GM19099 (cell line): ENCODE data around the gene VGLL4.

Source experiments
- POLR2A ChIP-seq: IDR thresholded peaks from 3 replicates; pipeline ENCODE4 v1.6.1; 2011; ENCODE audit warnings: low read depth; ENCODE audit not compliant: insufficient read length; ENCODE audit errors: extremely low read depth

VGLL4 gene

DNA sequence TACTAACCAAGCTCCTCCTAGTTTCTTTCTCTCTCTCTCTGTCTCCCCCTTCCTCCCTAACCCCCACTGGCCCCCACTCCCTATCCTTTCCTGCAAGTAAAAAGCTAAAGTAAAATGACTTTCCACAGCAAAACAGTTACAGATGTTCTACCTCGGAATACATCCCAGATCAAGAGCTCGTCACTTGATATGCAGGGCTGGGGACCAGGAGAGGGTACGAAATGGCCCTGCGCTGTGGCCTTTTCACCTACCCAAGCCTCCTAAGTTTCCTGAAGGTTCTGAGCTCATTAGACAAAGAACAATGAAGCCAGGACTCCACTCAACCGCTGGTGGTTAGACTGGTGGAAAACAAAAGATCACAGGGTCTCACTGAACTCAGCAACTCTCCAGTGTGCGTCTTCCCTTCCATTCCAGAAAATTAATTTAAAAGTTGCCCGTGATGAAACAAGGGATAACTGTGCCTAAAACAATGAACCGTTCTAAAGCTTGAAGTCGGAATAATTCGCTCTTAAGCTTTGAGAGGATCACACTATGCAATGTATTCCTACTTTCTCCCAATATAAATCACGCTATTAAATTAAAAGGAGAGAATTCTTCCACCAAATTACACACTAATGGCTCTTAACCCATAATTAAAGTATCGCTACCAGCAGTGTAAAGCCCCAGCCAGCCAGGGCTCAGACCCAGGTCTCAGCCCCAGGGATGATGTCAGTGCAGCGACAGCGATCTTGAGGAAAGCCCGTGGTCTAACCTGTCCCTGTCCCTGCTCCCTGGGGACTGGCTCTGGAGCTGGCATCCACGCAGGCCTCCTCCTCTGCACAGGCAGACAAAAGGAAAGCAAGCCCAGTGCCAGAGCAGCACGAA, 5.0 kb downstream of the VGLL4 start:
- TF ChIP-seq POLR2A, result no peak

DNA sequence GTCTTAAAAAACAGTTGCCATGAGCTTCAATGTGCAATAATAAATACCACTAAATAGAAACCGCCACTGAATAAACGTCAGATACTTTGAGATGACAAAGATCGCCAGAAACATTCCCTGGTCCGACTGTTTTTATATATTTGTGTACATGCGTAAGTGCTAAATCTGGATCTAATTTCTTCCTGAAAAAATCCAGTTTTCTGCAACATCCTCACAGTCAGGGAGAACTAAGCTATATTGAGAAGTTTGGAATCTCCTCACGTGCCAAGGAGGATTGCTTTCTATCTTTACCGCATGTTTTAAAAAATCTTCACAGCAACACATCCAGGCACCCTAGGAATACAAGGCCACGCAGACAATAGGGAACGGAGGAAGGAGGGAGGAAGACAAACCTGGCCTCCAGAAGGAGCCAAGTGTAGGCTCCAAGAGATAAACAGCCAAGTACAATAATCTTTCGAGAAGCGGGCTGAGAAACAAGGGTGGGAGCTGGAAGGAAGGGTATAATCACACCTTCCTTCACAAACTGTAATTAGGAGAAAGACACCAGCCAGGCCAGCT, 5.7 kb downstream of the VGLL4 start:
- TF ChIP-seq POLR2A, result no peak

DNA sequence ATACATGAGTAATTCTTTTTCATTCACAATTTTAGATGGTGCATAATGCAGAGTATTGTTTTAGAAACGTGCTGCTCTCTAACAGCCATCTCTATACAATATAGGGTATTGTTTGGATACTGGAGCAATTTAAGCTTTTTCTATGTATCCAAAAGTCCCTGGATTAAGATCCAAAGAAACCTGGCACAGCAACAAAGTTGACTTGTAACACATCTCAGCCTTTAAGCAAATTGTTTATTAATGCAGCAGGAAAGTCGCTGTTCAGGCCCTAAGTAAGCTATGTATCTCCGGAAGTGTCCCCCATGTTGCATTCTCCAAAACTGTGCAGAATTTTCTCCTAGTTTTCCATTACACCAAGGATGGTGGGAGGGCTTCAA, 7.3 kb downstream of the VGLL4 start:
- TF ChIP-seq POLR2A, result no peak

DNA sequence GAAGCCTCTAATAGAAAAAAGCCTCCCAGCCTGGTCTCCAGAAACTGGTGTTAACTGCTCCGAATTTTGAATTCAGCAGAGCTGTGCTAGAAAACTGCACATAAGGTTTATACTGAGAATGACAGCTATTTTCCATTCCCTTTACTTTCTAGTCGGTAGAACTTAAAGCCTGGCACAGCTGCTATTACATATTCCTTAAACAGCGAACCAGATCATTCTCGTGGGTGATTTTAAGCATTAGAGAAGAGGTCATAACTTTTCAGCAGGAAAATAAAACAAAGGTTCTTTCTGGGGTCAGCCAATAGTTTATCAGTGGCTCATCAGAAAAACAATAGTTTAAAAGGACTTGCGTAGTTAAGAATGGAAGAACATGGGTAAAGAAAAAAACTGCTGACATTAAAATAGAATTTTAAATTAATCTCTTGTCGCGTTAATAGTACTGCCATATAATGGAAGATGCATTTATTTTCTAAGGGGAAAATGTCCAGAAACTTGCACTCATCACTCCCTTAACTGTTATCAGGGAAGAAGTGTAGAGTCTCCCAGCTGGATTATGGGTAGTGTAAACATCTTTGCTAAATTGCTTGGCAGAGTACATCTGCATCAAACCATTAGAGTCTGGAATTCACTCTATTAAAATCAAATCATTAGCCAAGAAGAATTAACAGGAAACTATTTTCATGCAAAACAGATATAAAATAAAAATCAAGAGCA, 7.9 kb downstream of the VGLL4 start:
- no peak for TF ChIP-seq POLR2A

DNA sequence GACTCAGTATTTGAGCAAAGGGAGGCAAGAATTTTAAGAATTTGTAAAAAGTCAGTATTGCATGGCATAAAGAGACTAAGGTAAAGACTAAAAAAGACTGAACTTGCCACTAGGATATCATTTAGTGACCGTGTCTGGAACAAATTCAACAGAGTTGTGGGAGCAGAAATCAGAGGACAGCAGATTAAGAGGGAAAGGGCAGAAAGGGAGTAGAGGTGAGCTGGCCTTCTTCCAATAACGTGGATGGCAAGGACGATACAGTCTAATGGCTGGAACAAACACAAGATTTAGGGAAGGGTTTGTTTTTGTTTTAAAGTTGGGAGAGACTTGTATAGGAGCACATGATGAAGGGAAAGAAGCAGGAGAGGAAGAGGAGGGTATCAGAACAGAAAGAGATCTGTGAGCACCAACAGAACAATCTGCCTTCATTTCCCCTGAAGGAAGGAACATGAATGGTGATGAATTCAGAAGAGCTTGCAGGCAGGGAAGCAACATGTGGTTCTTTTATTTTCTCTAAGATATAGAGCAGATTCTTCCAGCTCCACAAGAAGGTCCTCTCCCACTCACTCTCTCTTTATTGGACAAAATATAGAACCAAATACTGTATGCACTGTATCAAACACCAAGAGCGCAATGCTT, 8.6 kb downstream of the VGLL4 start:
- TF ChIP-seq POLR2A, result no peak

DNA sequence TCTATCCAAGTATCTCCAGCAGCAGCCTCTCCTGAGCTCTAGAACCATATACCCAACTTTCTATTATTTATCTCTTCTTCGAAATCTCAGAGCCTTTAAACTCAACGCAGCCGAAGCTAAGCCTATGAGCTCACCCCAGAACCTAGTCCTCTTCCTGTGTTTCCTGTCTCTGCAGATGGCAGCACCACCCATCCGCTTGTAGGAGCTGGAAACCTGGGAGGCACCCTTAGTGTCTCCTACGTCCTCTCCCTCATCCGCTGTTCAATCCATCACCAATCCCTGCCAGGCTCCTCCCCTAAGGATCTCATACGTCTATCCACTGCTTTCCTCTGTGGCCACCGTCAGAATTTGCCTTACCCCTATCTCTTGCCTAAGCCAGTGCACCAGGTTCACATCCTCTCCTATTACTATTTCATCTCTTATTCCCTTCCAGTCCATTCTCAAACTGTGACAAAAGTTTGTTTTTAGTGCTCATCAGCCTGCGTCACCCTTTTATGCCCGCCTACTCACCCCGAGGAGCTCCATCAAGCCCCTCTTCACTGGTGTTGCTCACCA, 9.6 kb downstream of the VGLL4 start:
- TF ChIP-seq POLR2A, result no peak

DNA sequence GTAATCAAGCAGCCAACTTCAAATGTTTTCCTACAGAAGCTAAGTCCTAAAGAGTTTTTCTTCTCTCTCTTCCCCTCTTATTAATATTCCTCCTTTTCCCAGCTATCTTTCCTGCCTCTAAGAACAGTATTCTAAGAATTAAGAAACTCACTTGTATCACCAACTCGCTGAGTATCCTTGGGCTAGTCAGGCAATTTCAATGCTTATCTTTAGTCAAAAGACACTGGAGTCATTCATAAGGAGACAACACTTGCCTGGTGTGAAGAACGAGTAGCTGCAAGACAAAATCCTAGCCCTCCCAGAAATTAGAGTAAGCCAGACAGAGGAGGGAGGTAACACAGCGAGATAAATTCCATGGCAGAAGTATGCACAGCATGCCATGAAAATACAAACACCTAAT, 10.7 kb downstream of the VGLL4 start:
- TF ChIP-seq POLR2A, result no peak

DNA sequence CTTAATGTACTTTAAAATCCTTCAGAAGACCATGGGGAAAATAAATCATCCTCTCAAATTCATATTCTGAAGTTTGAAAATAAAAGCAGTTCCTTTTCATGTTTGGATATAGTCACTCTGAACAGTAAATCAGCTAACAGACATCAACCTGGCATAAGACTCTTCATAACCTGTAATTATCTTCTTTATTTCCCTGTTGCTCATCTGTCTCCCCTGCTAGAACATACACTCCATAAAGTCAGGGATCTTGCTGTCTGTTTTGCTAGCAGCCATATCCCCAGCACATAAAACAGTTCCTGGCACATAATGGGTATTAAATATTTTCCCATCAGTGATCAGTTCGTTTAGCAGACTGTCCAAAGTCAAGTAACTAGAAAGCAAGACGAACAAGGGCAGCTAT, 11.2 kb downstream of the VGLL4 start:
- TF ChIP-seq POLR2A, result no peak

DNA sequence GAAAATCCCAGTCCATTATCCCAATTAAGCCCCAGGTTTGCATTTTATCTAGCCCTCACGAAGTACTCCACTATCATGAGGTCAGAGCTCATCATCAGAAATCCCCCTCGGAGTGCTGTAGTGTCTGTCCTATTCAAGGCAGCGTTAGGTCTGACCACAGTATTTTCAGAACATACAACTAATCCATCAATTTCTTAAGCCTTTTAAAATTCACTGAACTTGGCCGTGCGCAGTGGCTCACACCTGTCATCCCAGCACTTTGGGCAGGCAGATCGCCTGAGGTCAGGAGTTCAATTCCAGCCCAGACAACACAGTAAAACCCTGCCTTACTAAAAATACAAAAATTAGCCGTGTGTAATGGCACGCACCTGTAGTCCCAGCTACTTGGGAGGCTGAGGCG, 11.9 kb downstream of the VGLL4 start:
- TF ChIP-seq POLR2A, result no peak

DNA sequence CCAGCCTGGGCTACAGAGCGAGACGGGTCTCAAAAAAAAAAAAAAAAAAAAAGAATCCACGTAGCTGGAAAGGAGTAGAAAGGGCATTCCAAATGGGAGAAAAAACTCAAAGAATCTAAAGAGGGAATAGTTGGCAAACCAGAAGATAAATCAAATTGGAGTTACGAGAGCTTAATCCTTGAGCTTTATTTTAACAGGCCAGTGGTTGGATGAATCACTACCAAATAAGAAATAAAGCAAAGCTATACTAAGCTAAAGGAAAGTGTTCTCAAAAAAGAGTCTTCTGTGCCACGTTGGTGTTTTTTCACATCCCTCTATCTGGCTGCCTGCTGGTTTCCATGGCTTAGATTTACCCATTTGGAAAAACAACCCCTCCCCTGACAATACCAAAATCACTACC, 14.0 kb downstream of the VGLL4 start:
- TF ChIP-seq POLR2A, result no peak

DNA sequence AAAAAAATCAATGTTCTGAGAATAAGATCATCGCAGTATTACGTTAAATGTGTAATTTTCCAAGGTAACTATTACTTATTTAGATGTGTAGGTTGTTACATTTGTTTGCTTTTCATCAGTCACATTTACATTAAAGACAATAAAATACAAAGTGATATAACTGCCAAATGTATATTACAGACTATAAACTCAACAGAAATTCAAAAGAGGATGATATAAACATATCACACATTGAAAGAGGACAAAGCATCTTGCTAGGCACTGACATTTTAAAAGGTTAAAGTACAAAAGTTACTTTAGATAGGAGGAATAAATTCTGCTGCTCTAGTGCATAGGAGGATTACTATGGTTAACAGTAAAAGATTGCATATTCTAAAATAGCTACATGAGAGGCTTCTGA, 16.1 kb downstream of the VGLL4 start:
- no peak for TF ChIP-seq POLR2A

DNA sequence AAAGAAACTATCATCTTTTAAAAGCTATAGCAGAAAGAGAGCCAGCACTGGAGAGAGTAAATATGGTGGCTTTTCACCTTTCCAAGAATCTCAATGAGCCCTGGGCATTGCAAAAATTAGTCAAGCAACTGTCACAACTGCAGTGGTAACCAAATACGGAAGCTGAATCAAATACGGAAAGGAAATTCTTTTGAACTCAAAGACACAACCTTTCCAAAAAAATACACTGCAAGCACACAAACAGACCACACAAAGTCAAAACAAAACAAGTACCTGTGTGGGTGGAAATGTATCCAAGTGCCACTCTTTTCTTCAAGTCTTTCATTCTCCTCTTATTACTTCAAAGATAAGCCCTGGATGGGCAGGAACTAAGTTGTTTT, 17.6 kb downstream of the VGLL4 start:
- TF ChIP-seq POLR2A, result no peak

DNA sequence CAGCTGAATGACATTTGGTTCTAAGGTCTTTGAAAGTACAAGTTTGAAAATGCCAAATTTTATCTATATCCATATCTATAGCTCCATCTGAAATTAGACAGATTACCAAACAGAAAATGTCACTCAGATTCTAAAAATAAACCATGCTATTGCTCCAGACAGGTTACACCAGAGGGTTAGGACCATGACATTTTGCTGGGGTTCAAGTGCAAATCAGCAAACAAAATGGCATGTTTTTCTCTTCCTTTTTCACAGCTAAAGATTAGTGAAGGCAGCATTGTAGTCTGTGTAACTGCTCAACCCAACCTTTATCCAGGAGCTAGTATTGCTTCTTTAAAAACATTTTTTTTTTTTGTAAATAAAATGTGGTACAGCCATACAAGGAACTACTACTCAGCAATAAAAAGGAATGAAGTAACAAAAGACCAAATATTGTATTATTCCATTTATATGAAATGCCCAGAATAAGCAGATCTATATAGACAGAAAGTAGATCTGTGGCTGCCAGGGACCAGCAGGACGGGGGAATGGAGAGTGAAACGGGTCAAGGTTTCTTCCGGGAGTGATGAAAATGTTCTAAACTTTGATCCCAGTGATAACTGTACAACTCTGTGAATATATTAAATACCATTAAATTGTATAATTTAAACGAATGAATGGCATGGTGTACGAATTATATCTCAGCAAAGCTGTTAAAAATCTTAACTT, 18.2 kb downstream of the VGLL4 start:
- TF ChIP-seq POLR2A, result no peak

DNA sequence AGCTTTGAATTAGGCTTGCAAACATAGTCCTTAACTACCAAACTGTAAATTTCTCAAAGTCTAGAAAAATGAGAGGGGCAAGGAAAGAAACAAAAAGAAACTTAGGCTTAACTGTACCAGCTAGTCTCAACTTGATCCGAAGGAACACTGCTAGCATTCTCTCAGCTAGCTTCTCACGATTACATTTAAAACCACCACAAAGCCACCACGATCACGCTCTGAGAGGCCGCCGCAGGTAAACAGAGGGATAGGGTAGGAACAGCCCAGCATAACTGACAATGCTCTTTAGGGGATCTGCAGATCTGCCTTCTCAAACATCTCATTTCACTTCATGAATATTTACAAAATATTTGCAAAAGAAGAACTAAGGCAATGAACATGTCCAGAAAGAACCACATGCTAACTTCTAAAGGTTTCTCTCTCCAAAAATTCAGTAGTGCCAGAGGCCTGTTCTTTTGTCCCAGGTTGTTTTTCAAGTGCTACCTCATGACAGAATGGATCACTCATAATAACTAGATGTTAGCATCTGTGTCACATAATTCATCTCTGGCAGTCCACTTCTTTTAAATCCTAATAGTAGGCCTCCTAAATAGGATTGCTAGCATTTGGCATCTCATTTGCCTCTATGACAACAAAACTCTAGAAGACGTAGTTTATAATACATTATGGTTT, 18.9 kb downstream of the VGLL4 start:
- TF ChIP-seq POLR2A, result no peak
